ENCODE results near the gene HM13.
A peak's percentile ranks its signal among the peaks of the same experiment; 100 is the strongest.
"Not testable (repeated sequence)": the region's sequence is repeated elsewhere in the genome, so short reads cannot be mapped to it uniquely, and the experiment has no call there.

HM13 gene

DNA sequence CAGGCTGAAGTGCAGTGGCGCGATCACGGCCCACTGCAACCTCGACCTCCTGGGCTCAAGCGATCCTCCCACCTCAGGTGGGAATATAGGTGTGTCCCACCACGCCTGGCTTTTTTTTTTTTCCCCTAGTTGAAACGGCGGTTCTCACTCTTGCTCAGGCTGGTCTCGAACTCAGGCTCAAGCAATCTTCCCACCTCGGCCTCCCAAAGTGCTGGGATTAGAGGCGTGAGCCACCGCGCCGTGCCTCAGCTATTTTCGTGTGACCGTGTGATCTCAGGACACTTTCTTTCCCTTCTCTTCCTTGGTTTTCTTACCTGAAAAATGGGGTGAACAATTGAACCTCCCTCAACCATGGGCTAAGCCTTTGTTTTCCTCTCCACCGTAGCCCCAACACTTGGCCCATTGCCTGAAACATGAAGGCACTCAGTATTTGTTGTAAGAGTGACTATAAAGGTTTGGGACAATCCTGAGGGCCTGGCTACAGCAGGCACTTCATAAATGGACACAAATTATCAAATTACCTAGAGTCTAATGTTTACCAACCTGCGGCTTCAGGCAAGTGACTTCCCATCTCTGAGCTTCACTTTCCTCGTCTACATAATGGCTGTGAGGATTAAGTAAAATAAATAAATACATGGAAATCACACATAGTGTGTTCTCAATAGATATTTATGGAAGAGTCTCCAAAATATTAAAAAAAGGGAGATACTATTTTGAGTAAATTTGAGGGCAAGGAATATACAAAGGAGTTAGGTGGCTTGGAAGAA lies 59.5 kb downstream of the HM13 start:
- TF ChIP-seq, protein P1, sequence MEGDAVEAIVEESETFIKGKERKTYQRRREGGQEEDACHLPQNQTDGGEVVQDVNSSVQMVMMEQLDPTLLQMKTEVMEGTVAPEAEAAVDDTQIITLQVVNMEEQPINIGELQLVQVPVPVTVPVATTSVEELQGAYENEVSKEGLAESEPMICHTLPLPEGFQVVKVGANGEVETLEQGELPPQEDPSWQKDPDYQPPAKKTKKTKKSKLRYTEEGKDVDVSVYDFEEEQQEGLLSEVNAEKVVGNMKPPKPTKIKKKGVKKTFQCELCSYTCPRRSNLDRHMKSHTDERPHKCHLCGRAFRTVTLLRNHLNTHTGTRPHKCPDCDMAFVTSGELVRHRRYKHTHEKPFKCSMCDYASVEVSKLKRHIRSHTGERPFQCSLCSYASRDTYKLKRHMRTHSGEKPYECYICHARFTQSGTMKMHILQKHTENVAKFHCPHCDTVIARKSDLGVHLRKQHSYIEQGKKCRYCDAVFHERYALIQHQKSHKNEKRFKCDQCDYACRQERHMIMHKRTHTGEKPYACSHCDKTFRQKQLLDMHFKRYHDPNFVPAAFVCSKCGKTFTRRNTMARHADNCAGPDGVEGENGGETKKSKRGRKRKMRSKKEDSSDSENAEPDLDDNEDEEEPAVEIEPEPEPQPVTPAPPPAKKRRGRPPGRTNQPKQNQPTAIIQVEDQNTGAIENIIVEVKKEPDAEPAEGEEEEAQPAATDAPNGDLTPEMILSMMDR (IDR thresholded peaks at IDR 0.05; ENCODE audit: low read depth, low read length), result no peak
- DNase-seq, result no peak
- peaks cover 11% of the 10 kb centered on the region for H3K36me3 ChIP-seq
- H3K9me3 ChIP-seq, result no peaks in the 10 kb centered on the region
- H3K4me1 ChIP-seq, result peaks cover 31% of the 10 kb centered on the region
- no peaks in the 10 kb centered on the region for H3K27me3 ChIP-seq
- peak overlapping the region; percentile 46 for H3K4me3 ChIP-seq (ENCODE audit: low read depth, low read length)

DNA sequence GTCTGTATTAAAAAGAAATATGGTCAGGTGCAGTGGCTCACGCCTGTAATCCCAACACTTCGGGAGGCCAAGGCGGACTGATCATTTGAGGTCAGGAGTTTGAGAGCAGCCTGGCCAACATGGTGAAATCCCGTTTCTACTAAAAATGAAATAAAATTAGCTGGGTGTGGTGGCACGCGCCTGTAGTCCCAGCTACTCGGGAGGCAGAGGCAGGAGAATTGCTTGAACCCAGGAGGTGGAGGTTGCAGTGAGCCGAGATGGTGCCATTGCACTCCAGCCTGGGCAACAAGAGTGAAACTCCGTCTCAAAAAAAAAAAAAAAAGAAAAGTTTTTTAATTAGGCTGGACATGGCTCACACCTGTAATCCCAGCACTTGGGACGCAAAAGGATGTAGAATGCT lies 60.7 kb downstream of the HM13 start:
- not testable (repeated sequence) for H3K27me3 ChIP-seq; DNase-seq; H3K9me3 ChIP-seq; H3K4me3 ChIP-seq (ENCODE audit: low read depth, low read length); H3K36me3 ChIP-seq
- peaks cover 18% of the 10 kb centered on the region for H3K4me1 ChIP-seq

DNA sequence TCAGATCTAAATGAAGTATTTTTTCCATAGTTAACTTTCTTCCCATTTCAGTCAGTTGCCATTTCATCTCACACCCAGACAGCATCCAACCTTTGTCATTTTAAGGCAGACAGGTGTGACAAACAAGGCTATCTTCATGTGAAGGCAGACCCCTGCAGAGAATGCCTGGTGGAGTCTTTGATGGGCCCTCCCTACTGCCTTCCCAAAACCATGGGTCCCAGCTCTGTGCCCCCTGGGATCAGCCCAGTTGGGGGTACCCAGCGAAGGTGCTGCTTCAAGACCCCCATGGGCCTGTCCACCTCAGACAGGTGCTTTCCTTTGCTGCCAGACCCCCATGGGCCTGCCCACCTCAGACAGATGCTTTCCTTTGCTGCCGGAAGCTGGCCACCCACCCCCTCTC lies 62.5 kb downstream of the HM13 start:
- Histone ChIP-seq H3K27me3 (no peaks in the 10 kb centered on the region), H3K36me3 (no peaks in the 10 kb centered on the region), H3K4me3 (ENCODE audit: low read depth, low read length) (no peak overlapping the region), H3K9me3 (no peaks in the 10 kb centered on the region), H3K4me1 (peaks cover 3% of the 10 kb centered on the region)
- TF ChIP-seq, protein P1 (IDR thresholded peaks at IDR 0.05; ENCODE audit: low read depth, low read length), result no peak
- no peak for DNase-seq

DNA sequence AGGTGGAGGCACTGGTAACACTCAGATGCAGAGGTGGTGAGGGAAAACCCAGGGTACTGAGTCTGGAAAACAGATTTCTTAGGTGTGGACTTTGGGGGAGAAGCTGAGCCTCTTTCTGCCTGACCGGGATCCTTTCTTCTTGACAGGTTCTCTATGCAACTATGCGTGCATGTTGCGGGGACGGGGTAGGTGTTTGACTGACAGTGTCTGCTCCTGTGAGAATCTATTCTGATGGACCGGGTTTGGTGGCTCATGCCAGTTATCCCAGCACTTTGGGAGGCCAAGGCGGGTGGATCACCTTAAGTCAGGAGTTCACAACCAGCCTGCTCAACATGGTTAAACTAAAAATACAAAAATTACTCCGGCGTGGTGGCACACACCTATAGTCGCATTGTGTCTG lies 63.0 kb downstream of the HM13 start:
- Histone ChIP-seq H3K9me3 (no peaks in the 10 kb centered on the region), H3K4me1 (peaks cover 1% of the 10 kb centered on the region), H3K27me3 (no peaks in the 10 kb centered on the region), H3K4me3 (ENCODE audit: low read depth, low read length) (no peak overlapping the region), H3K36me3 (no peaks in the 10 kb centered on the region)
- TF ChIP-seq, protein P1 (IDR thresholded peaks at IDR 0.05; ENCODE audit: low read depth, low read length), result no peak
- DNase-seq, result no peak

DNA sequence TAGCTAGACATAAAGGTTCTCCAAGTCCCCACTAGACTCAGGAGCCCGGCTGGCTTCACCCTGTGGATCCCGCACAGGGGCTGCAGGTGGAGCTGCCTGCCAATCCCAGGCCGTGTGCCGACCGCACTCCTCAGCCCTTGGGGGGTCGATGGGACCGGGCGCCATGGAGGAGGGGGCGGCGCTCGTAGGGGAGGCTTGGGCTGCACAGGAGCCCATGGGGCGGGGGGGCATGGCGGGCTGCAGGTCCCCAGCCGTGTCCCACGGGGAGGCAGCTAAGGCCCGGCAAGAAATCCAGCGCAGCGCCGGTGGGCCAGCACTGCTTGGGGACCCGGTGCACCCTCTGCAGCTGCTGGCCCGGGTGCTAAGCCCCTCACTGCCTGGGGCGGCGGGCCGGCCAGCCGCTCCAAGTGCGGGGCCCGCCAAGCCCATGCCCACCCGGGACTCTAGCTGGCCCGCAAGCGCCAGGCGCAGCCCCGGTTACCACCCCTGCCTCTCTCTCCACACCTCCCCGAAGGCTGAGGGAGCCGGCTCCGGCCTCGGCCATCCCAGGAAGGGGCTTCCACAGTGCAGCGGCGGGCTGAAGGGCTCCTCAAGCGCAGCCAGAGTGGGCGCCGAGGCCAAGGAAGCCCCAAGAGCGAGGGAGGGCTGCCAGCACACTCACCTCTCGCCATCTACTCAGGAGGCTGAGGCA lies 64.4 kb downstream of the HM13 start:
- Histone ChIP-seq H3K9me3 (no peaks in the 10 kb centered on the region), H3K36me3 (no peaks in the 10 kb centered on the region), H3K4me3 (ENCODE audit: low read depth, low read length) (no peak overlapping the region), H3K27me3 (no peaks in the 10 kb centered on the region), H3K4me1 (no peaks in the 10 kb centered on the region; the same call in 1 of the 2 replicates)
- TF ChIP-seq, protein P1 (IDR thresholded peaks at IDR 0.05; ENCODE audit: low read depth, low read length), result no peak
- DNase-seq, result no peak

DNA sequence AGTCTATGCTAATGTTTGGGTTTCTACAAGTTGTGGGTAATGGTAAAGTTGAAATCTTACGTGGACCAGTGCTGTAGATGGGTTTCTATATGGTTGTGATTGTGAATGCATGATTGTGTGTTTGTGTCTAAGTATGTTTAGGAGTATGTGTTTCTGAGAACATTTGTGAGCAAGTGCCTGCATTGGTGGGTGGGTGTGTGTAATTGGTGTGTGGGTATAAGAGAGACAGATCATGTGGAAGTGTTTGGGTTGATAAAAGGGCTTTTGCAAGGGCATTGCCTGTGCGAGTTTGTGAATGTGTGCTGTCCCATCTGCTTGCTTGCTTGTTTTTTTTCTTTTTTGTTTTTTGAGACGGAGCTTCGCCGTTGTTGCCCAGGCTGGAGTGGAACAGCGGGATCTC lies 65.0 kb downstream of the HM13 start:
- TF ChIP-seq, protein P1 (IDR thresholded peaks at IDR 0.05; ENCODE audit: low read depth, low read length), result no peak
- Histone ChIP-seq H3K27me3 (no peaks in the 10 kb centered on the region), H3K9me3 (no peaks in the 10 kb centered on the region), H3K4me3 (ENCODE audit: low read depth, low read length) (no peak overlapping the region), H3K36me3 (no peaks in the 10 kb centered on the region), H3K4me1 (no peaks in the 10 kb centered on the region; the same call in 1 of the 2 replicates)
- DNase-seq, result no peak

DNA sequence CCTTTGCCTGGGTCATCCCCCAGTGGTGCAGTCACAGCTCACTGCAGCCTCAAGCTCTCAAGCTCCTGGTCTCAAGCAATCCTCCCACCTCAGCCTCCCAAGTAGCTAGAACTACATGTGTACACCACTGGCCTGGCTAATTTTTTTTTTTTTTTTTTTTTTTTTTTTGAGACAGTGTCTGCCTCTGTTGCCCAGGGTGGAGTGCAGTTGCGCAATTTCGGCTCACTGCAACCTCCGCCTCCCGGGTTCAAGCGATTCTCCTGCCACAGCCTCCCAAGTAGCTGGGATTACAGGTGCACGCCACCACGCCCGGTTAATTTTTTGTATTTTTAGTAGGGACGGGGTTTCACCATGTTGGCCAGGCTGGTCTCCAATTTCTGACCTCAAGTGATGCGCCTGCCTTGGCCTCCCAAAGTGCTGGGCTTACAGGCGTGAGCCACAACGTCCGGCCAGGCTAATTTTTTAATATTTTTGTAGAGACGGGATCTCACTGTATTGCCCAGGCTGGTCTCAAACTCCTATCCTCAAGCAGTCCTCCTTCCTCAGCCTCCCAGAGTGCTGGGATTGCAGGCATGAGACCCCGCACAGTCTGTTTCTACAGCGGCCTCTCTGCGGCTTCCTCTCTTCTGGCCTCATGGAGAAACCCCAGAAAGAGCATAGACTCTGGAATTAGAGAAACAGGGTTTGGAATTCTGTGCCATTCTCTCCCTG lies 65.9 kb downstream of the HM13 start:
- H3K27me3 ChIP-seq; H3K36me3 ChIP-seq; H3K4me3 ChIP-seq (ENCODE audit: low read depth, low read length); H3K9me3 ChIP-seq; H3K4me1 ChIP-seq; DNase-seq: not testable (repeated sequence)
